Esophagus squamous epithelium (tissue), 4 donors: Measurements from ENCODE around the gene CFAP299.

Experiments
- CTCF ChIP-seq, 6 experiments: fragments of 450-650 bp in 4 of 6; fragments of 200-600 bp in 2 of 6; sonication (generic) in 2 of 6; IDR thresholded peaks; one replicate each; pipeline ENCODE4 v1.5.1; 2016 to 2019; ENCODE audit warnings: antibody characterized with exemption in 6 of 6, mild to moderate bottlenecking in 4 of 6, moderate library complexity in 4 of 6
- POLR2A ChIP-seq, 4 donors: fragments of 450-650 bp; IDR thresholded peaks; one replicate each; pipeline ENCODE4 v1.6.1; 2017; ENCODE audit warnings: antibody characterized with exemption in 4 of 4, mild to moderate bottlenecking in 4 of 4, moderate library complexity in 3 of 4

- TF ChIP-seq POLR2A (IDR thresholded peaks at IDR 0.05) (no peak), CTCF (IDR thresholded peaks at IDR 0.05) (no peak)
Observed at GRCh38 chr4:80637190-80637589, 301.7 kb downstream of the CFAP299 start.
